Fibroblast of upper back skin (primary cell): Measurements from ENCODE around the gene ITGB4.
A peak's percentile ranks its signal among the peaks of the same experiment; 100 is the strongest.

Experiments used
- DNase-seq: peaks from one replicate; pipeline ENCODE4 v3.0.0-alpha.2; 2013

Gene ITGB4

GRCh38 chr17:75720656-75721462 is at the start of gene ITGB4:
TSS of gene ITGB4 (plus strand) at chr17:75721459. CDS start at chr17:75724704, 3,245 bp downstream.
- no peak for DNase-seq

- DNase-seq, result no peak
Observed at GRCh38 chr17:75672011-75672410, 49.2 kb upstream of the ITGB4 start.

- DNase-seq, result no peak
Observed at GRCh38 chr17:75673487-75673886, 47.8 kb upstream of the ITGB4 start.

- DNase-seq, result no peak
Observed at GRCh38 chr17:75676461-75676860, 44.8 kb upstream of the ITGB4 start.

- no peak for DNase-seq
Observed at GRCh38 chr17:75679706-75680211, 41.5 kb upstream of the ITGB4 start.

- DNase-seq, result no peak
Observed at GRCh38 chr17:75680431-75680830, 40.8 kb upstream of the ITGB4 start.

- peak; percentile 12 for DNase-seq
Observed at GRCh38 chr17:75681289-75681688, 40.0 kb upstream of the ITGB4 start.

- DNase-seq, result peak; percentile 42
Observed at GRCh38 chr17:75683583-75683982, 37.7 kb upstream of the ITGB4 start.

GRCh38 chr17:75684249-75684648 is 37.0 kb upstream of the ITGB4 start:
- DNase-seq, result no peak

GRCh38 chr17:75684924-75685323 is 36.3 kb upstream of the ITGB4 start:
- peak; percentile 78 for DNase-seq

- peak; percentile 17 for DNase-seq
Observed at GRCh38 chr17:75685499-75685898, 35.8 kb upstream of the ITGB4 start.

GRCh38 chr17:75688209-75688825 is 32.9 kb upstream of the ITGB4 start:
- DNase-seq, result no peak

GRCh38 chr17:75689441-75689873 is 31.8 kb upstream of the ITGB4 start:
- DNase-seq, result no peak

GRCh38 chr17:75691371-75691791 is 29.9 kb upstream of the ITGB4 start:
- peak; percentile 31 for DNase-seq

GRCh38 chr17:75691801-75692626 is 29.2 kb upstream of the ITGB4 start:
- DNase-seq, result no peak

GRCh38 chr17:75692976-75693375 is 28.3 kb upstream of the ITGB4 start:
- no peak for DNase-seq

GRCh38 chr17:75693500-75694481 is 27.5 kb upstream of the ITGB4 start:
- peak; percentile 81 for DNase-seq

- DNase-seq, result no peak
Observed at GRCh38 chr17:75694536-75694935, 26.7 kb upstream of the ITGB4 start.

GRCh38 chr17:75695141-75695829 is 26.0 kb upstream of the ITGB4 start:
- DNase-seq, result no peak

GRCh38 chr17:75695830-75696271 is 25.4 kb upstream of the ITGB4 start:
- DNase-seq, result no peak

GRCh38 chr17:75697651-75698291 is 23.5 kb upstream of the ITGB4 start:
- DNase-seq, result no peak
